GM18517 (cell line): ENCODE data around the gene GTF2A1L.

ENCODE experiments used
- ATAC-seq: cut with Tn5 transposase; IDR thresholded peaks from one replicate; pipeline ENCODE4 v1.9.1; 2021; ENCODE audit warnings: mild to moderate bottlenecking, moderate library complexity; ENCODE audit not compliant: unreplicated experiment

Gene GTF2A1L

DNA sequence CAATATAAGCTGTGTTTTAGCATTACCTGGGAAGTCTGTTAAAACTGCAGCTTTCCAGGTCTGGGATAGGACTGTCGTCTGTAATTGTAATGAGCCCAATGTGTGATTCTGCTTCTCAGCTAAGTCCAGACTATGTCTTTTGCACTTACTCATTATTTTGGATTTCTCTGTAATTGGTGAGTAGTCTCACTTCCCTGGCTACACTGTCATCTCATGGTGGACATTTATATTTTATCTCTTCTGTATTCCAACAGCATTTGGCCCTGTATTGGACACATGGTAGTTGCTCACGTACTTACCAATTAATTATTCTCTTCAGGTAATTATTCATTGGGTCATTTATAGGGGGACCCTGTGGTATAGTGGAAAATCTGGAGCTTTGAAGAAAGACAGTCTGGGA, 109.9 kb downstream of the GTF2A1L start:
- ATAC-seq = no peak

DNA sequence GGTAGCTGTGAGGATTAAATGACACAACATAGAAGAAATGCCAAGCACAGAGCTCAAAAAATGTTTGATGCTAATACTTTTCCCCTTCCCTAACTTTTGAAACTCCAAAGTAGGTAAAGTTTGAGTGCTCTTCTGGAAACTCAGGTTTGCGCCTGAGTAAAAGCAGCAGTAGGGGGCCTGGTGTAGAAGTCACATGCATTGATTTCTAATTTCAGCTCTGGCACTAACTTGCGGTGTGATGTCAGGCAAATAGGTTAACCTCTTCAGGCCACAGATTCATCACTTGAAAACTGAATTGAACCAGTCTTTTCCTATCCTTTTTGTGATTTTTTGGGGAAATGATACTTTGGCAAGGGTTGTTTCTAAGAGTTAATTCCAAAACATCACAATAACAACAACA, 110.6 kb downstream of the GTF2A1L start:
- ATAC-seq = no peak

DNA sequence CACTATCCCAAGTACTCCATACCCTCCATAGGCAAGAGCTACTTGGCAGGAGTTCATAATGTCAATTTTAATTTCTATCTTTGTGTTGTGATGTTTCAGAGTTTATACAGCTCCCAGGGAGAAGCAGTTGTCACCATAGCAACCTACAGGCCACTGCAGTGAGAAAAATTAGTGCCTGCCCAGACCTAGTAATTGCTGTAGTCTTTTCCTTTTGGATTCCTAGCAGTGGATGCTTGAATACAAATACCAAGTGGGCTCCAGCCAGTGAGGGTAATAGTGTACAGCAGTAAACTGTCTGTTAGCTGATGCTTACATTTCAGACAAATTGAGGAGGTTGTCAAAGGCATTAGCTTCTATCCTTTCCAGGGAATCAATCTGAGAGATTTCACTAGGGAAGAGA, 111.2 kb downstream of the GTF2A1L start:
- no peak for ATAC-seq
